Cerebellar nuclear complex (tissue), 1 donor: ENCODE results near the gene FRMD1.

Experiments
- DNase-seq, 2 experiments: peaks; one replicate each; lab custom pipeline; 2025; lab: John Stamatoyannopoulos, UW

FRMD1 gene

DNA sequence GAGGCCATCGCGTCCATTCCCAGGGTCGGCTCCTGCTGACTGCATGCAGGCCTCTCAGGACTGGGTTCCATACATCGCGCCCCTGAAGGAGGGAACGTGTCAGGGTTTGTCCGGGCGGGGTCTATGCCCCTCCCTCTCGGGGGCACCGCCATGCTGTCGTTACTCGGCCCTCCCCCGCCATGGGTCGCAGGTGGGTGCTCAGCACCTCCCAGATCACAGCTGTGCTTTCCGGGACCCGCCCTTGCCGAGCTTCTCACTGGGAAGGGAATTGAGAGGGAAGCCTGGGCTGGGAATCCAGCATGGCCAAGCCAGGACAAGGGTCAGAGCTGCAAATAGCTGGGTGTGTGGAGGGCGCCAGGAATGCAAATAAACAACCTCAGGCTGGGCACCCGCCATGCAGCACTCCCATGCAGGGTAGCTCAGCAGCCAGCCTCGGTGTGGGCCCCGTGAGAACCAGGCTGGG, at the start of gene FRMD1:
FRMD1 (minus strand) TSS at position 270 of the 463 bp plus-strand sequence; CDS start at position 152, 118 bp downstream.
- no peak for DNase-seq

DNA sequence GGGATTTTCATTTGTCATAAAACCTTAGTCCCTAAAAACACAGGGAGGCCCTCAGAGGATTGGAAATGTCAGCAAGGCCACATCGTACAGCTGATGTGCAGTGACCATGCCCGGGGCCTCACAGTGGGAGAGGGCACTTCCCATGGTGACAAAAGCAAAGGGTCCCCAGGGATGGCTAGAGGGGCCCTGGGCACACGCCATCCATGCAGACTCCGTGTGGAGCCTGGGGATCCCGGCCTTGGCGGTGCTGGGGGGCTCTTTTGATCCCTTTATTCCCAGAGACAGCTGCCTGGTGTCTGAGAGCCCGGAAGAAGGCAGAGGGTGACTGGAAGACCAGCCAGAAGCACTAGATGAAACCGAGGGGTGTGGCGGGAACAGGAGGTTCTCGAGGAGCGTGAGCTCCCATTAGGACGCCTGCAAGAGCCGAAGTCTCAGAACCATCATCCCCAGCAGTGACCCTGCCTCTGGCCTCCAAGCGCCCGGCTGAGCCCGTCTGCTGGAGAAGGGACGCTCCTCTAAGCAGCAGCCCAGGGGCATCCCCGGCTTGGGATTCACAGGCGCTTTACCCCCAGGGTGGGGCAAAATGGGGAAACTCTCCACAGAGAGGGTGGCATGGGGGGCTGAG, 49.1 kb upstream of the FRMD1 start:
- no peak for DNase-seq

- no peak for DNase-seq
These were observed 48.4 kb upstream of the FRMD1 start for GRCh38 chr6:168127384-168127868.

DNA sequence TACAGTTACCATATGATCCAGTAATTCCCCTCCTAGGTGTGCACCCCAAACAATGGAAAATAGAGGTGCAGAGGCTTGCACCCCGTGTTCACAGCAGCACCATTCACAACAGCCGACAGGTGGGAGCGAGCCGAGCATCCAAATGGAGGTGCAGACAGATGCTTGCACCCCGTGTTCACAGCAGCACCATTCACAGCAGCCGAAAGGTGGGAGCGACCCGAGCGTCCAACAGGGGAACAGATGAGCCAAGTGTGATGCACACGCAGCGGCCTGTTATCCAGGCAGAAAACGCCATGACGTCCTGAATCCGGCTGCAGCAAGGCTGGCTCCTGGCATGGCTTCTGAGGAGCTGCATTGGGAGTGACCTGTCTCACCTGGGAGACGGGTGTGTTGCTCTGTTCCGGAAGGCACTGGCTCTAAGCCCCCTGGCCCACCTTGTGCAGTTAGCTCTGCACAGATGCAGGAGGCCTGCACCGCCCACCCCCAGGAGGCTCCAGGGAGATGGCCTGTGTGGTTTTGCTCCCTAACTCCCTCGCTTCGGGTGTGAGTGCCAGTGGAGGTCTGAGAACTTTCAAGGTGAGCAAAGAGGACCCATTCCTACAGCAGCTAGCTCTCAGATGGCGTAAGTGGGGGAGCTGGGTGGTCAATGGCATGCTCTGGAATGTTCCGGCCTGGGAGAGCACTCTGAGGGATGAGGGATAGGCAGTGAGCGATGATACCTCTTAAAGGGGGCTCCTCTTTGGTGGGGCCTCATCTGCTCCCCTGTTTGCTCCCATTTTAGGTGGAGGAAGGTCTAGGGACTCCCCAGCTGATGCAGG, 47.8 kb upstream of the FRMD1 start:
- DNase-seq, result no peak

- DNase-seq, result no peak
These were observed 46.5 kb upstream of the FRMD1 start for GRCh38 chr6:168125429-168126001.

- no peak for DNase-seq
These were observed 45.9 kb upstream of the FRMD1 start for GRCh38 chr6:168124921-168125320.

GRCh38 chr6:168124158-168124557, 45.1 kb upstream of the FRMD1 start:
- DNase-seq, result no peak

DNA sequence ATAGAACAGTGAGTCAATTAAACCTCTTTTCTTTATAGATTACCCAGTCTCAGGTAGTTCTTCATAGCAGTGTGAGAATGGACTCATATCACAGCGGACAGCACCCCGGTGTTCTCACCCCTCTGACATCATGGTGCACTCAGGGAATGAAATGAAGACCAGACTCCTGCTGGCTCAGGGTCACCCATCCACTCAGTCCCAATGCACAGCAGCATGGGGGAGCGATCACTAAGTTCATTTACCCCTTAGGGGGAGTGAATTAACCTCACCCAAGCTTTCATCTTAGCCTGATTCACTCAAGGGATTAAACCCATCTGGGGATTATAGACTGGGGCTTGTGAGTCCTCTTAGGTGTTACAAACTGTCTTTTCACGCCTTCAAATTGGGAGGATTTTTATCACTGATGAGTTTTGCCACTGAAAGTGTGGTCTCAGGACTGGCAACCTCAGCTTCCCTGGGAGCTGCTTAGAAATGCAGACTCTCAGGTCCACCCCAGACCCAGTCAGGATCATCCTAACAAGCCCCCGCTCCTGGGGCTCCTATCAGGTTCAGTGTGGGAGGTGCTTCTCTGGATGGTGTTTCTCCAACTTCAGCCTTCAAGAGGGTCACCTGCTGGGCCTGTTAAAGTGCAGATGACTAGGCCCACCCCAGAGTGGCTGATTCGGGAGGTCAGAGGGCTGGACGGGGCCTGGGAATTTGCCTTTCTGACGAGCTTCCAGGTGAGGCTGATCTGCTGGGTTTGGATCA, 44.3 kb upstream of the FRMD1 start:
- DNase-seq, result no peak

DNA sequence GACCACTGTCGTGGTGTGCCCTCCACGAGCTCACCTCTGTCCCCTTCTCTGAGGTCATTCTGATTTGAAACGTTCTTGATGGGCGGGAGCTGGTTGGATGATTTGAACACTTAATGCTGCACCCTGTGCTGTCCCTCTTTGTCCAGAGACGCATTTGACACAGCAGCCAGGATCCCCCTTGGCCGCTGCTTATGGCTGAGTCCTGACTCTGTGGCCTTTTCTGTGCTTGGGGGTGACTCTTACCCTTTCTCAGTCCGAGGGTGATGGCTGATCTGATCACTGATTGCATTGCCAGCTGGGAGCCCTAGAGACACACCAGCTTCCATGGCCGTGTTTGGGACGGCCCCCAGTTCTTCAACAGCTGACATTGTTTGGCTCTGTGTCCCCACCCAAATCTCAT, 43.5 kb upstream of the FRMD1 start:
- DNase-seq, result no peak

GRCh38 chr6:168122011-168122410, 43.0 kb upstream of the FRMD1 start:
- DNase-seq, result no peak

- no peak for DNase-seq
These were observed 42.3 kb upstream of the FRMD1 start for GRCh38 chr6:168121303-168121665.

GRCh38 chr6:168120390-168121302, 41.6 kb upstream of the FRMD1 start:
- DNase-seq, result no peak

- DNase-seq, result no peak
These were observed 40.5 kb upstream of the FRMD1 start for GRCh38 chr6:168119539-168119938.

GRCh38 chr6:168118935-168119334, 39.9 kb upstream of the FRMD1 start:
- DNase-seq, result no peak

DNA sequence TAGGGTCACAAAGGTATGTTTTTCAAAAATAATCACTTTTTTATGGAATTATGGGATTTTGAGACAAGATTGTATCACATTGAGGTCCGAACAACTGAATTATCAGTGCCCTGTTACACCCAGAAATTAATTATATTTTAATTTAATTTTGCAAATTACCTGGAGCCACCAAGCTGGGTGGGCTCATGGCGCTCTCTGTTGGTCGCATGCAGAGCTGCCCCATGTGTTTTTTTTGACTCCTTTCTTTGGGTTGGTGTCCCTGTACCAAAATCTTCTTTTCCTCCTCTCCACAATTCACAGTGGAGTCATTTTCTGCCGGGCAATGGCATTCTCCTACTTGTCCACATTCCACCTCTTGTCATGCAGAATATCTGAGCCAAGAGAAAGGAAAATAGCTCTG, 38.9 kb upstream of the FRMD1 start:
- no peak for DNase-seq

DNA sequence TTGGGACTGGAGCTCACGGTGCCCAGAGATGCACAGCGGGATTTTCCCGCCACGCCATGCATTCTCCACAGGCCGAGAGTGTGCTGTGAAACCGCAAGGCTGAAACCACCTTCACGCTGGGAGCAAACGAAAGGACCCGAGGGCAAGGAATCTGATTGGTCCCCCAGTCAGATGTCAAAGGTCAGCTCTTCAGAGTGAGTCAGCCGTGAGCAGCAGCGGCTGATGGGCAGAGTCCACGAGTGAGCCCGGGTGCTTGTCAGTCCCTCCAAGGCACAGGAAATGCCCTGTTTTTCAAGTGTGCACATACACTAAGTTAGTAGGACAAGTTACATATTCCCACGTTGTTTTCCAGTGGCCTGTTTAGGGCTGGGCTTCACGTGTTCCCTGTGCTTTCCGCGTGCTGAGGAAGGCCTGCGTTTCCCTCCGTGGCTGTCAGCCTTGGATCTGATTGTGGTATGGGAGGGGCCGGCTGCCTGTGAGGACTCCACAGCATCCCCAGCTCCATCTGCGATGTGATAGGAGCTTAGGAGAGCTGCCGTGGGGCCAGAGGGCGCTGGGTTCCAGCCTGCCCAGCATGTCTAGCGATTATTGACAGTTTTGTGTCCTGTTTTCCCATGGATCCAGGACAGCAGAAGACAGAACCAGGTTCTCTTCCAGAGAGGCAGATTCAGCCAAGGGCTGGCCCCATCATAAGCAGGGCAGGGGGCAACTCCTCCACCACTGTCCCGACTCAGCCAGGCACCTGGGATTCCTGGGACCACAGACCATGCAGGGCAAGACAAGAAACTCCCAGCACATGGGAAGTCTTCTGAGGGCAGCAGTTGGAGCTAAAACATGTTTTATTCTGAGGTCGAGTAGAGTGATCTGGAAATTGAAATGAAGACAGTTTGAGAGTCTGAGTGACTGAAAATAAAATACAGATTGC, 38.2 kb upstream of the FRMD1 start:
- no peak for DNase-seq

GRCh38 chr6:168116438-168116974, 37.5 kb upstream of the FRMD1 start:
- no peak for DNase-seq

- no peak for DNase-seq
These were observed 36.9 kb upstream of the FRMD1 start for GRCh38 chr6:168115748-168116437.

DNA sequence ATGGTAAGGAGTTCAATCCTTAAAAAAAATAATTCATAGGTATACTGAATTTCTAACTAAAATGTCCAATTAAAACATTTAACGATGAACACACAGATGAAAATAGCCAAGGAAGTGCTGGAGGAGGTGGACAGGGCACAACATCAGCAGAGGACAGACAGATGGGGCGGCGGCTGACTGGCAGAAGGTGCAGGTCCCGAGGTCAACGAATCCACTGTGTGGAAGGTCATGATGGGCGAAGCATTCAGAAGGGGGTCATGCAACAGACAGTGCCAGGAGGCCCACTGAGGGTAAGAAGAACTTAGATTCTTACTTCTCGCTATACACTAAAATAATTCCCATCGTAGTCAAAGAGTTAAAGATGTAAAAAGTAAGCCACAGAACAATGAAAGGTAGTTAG, 34.2 kb upstream of the FRMD1 start:
- no peak for DNase-seq
